ENCODE results near the gene TP53.

Gene TP53

GRCh38 chr17:7687072-7687907 is at the start of gene TP53:
TSS of gene TP53 (minus strand) at chr17:7687490. CDS start at chr17:7676594, 10,896 bp downstream.
- DNase-seq (ENCODE audit: low spot score): peak; percentile 89
- TF ChIP-seq CTCF (IDR thresholded peaks at IDR 0.05): no peak
- Histone ChIP-seq H3K4me3 (peak within 1 kb of the TSS; percentile 91), H3K27ac (peak within 1 kb of the TSS; percentile 95 to 96)

GRCh38 chr17:7732981-7733539 is 45.8 kb upstream of the TP53 start:
- Histone ChIP-seq H3K4me3 (no peak overlapping the region), H3K27ac (no peak overlapping the region)
- no peak for TF ChIP-seq CTCF (IDR thresholded peaks at IDR 0.05)
- no peak for DNase-seq (ENCODE audit: low spot score)

GRCh38 chr17:7729816-7730215 is 42.5 kb upstream of the TP53 start:
- no peak for DNase-seq (ENCODE audit: low spot score)
- Histone ChIP-seq H3K27ac (no peak overlapping the region), H3K4me3 (no peak overlapping the region)
- TF ChIP-seq CTCF (IDR thresholded peaks at IDR 0.05): no peak

GRCh38 chr17:7727886-7728285 is 40.6 kb upstream of the TP53 start:
- no peak for DNase-seq (ENCODE audit: low spot score)
- Histone ChIP-seq H3K27ac (no peak overlapping the region), H3K4me3 (no peak overlapping the region)
- no peak for TF ChIP-seq CTCF (IDR thresholded peaks at IDR 0.05)

- TF ChIP-seq CTCF (IDR thresholded peaks at IDR 0.05): no peak
- DNase-seq (ENCODE audit: low spot score): no peak
- H3K4me3 ChIP-seq: no peak overlapping the region
Measured at GRCh38 chr17:7721612-7722011, 34.3 kb upstream of the TP53 start.

GRCh38 chr17:7720125-7720524 is 32.8 kb upstream of the TP53 start:
- no peak for DNase-seq (ENCODE audit: low spot score)
- Histone ChIP-seq H3K4me3 (no peak overlapping the region), H3K27ac (no peak overlapping the region)
- TF ChIP-seq CTCF (IDR thresholded peaks at IDR 0.05): no peak

More at GRCh38 chr17:7721612-7722011, 34.3 kb upstream of the TP53 start:
- no peak overlapping the region for H3K27ac ChIP-seq

- DNase-seq (ENCODE audit: low spot score): no peak
- Histone ChIP-seq H3K27ac (no peak overlapping the region), H3K4me3 (no peak overlapping the region)
- TF ChIP-seq CTCF (IDR thresholded peaks at IDR 0.05): no peak
Measured at GRCh38 chr17:7719661-7720060, 32.4 kb upstream of the TP53 start.

Data from coronary artery (tissue), 2 donors.